Liver (tissue), 9 donors: Measurements from ENCODE around the gene LRRK1. TPM values are rescaled to one million over a fixed set of nuclear protein-coding genes. Genes with fewer than 3 reads are reported as not detected.

Experiments used
- DNase-seq: peaks from one replicate; pipeline ENCODE4 v3.0.0-alpha.2; 2017; ENCODE audit warnings: low spot score
- H3K27ac ChIP-seq, 2 donors: one replicate each; pipeline ENCODE4 v1.7.0; 2013; ENCODE audit warnings: inconsistent platforms in 2 of 2, low read length in 2 of 2, control low read depth in 1 of 2, low read depth in 1 of 2, mild to moderate bottlenecking in 1 of 2
- H3K27me3 ChIP-seq, 4 donors: one replicate each; pipeline versions ENCODE4 v1.6.1 to v1.7.0; 2013; ENCODE audit warnings: low read length in 3 of 4, inconsistent platforms in 1 of 4, mild to moderate bottlenecking in 1 of 4, moderate library complexity in 1 of 4; ENCODE audit not compliant: control insufficient read depth in 4 of 4, insufficient read depth in 4 of 4
- H3K36me3 ChIP-seq, 4 donors: one replicate each; pipeline versions ENCODE4 v1.6.1 to v1.7.0; 2013; ENCODE audit warnings: low read length in 3 of 4, mild to moderate bottlenecking in 3 of 4, low read depth in 1 of 4, moderate library complexity in 1 of 4; ENCODE audit not compliant: control insufficient read depth in 4 of 4, insufficient read depth in 3 of 4
- H3K4me1 ChIP-seq, 4 donors: one replicate each; pipeline versions ENCODE4 v1.6.1 to v1.7.0; 2013; ENCODE audit warnings: low read length in 3 of 4, mild to moderate bottlenecking in 3 of 4, moderate library complexity in 1 of 4; ENCODE audit not compliant: control insufficient read depth in 4 of 4, insufficient read depth in 4 of 4
- H3K4me3 ChIP-seq, 3 donors: one replicate each; pipeline versions ENCODE4 v1.6.1 to v1.7.0; 2013; ENCODE audit warnings: low read length in 3 of 3, control low read depth in 1 of 3, low read depth in 1 of 3, mild to moderate bottlenecking in 1 of 3
- H3K9ac ChIP-seq, 2 donors: one replicate each; pipeline ENCODE4 v1.7.0; 2013; ENCODE audit warnings: low read length in 2 of 2, mild to moderate bottlenecking in 2 of 2, moderate library complexity in 2 of 2, control low read depth in 1 of 2, low read depth in 1 of 2
- H3K9me3 ChIP-seq, 4 donors: one replicate each; pipeline versions ENCODE4 v1.6.1 to v1.7.0; 2013; ENCODE audit warnings: low read length in 3 of 4; ENCODE audit not compliant: control insufficient read depth in 4 of 4
- EGR1 ChIP-seq, 2 donors: IDR thresholded peaks; 2 replicates each; pipeline ENCODE4 v1.6.1; 2016 to 2018; ENCODE audit warnings: antibody characterized with exemption in 2 of 2, low read depth in 2 of 2
- FOXA1 ChIP-seq: IDR thresholded peaks from 2 replicates; pipeline ENCODE4 v1.6.1; 2016; ENCODE audit warnings: antibody characterized with exemption
- FOXA2 ChIP-seq: IDR thresholded peaks from 2 replicates; pipeline ENCODE4 v1.6.1; 2016; ENCODE audit warnings: antibody characterized with exemption
- GABPA ChIP-seq, 2 donors: IDR thresholded peaks in 1 of 2; conservative IDR thresholded peaks in 1 of 2; 2 replicates each; pipeline ENCODE4 v1.6.1; 2016; ENCODE audit warnings: antibody characterized with exemption in 2 of 2, mild to moderate bottlenecking in 1 of 2, moderate library complexity in 1 of 2
- HNF4A ChIP-seq, 2 donors: conservative IDR thresholded peaks; 2 replicates each; pipeline ENCODE4 v1.6.1; 2016; ENCODE audit warnings: antibody characterized with exemption in 2 of 2, mild to moderate bottlenecking in 2 of 2
- HNF4G ChIP-seq: IDR thresholded peaks from 2 replicates; pipeline ENCODE4 v1.6.1; 2016; ENCODE audit warnings: antibody characterized with exemption
- JUND ChIP-seq, 2 donors: IDR thresholded peaks; 2 replicates each; pipeline ENCODE4 v1.6.1; 2016; ENCODE audit warnings: antibody characterized with exemption in 2 of 2
- NR2F2 ChIP-seq: IDR thresholded peaks from 2 replicates; pipeline ENCODE4 v1.6.1; 2016; ENCODE audit warnings: antibody characterized with exemption
- RAD21 ChIP-seq, 2 donors: IDR thresholded peaks; 2 replicates each; pipeline ENCODE4 v1.6.1; 2016; ENCODE audit warnings: antibody characterized with exemption in 2 of 2, mild to moderate bottlenecking in 2 of 2
- RXRA ChIP-seq, 2 donors: IDR thresholded peaks; 2 replicates each; pipeline ENCODE4 v1.6.1; 2017 to 2018; ENCODE audit warnings: antibody characterized with exemption in 2 of 2, mild to moderate bottlenecking in 1 of 2
- SP1 ChIP-seq: IDR thresholded peaks from 2 replicates; pipeline ENCODE4 v1.6.1; 2018; ENCODE audit warnings: antibody characterized with exemption, mild to moderate bottlenecking
- TAF1 ChIP-seq: conservative IDR thresholded peaks from 2 replicates; pipeline ENCODE4 v1.6.1; 2016; ENCODE audit warnings: antibody characterized with exemption, mild to moderate bottlenecking
- YY1 ChIP-seq: IDR thresholded peaks from 2 replicates; pipeline ENCODE4 v1.6.1; 2016; ENCODE audit warnings: antibody characterized with exemption, mild to moderate bottlenecking
- WGBS: extraction: QIAGEN DNeasy Blood & Tissue Kit; methylation state at CpG from one replicate; pipeline ENCODE4 v1.1.7; 2013; 5-methylcytosine and 5-hydroxymethylcytosine counted together
- polyA plus RNA-seq, 2 donors: library from polyadenylated mRNA; stranded (reverse) in 1 of 2; unstranded in 1 of 2; fragments of 200-250 nt in 1 of 2; fragments of >200 nt in 1 of 2; fragmentation: Nextera tagmentation in 1 of 2; extraction: Ambion mirVana in 1 of 2; gene quantifications; one replicate each; pipeline versions ENCODE4 v1.2.1 to v1.2.3, GENCODE V29; 2013 to 2015
- total RNA-seq, 2 donors: library from RNA; depleted of rRNA; stranded (reverse); fragments of >200 nt; gene quantifications; one replicate each; pipeline ENCODE4 v1.2.3, GENCODE V29; 2014
- TF ChIP-seq, protein P1 (sequence below): IDR thresholded peaks from 2 replicates; pipeline ENCODE4 v1.6.1; 2016; ENCODE audit warnings: antibody characterized with exemption, mild to moderate bottlenecking
- TF ChIP-seq, protein P2 (sequence below): IDR thresholded peaks from 2 replicates; pipeline ENCODE4 v1.6.1; 2016; ENCODE audit warnings: antibody characterized with exemption
- TF ChIP-seq, protein P3 (sequence below): IDR thresholded peaks from 2 replicates; pipeline ENCODE4 v1.6.1; 2016; ENCODE audit warnings: antibody characterized with exemption
- TF ChIP-seq, protein P4 (sequence below): fragments of 150-350 bp; IDR thresholded peaks from 2 replicates; pipeline ENCODE4 v1.5.1; 2017; ENCODE audit warnings: improper control_type of control experiment, low read depth, low read length; ENCODE audit not compliant: missing input control
- TF ChIP-seq, protein P5 (sequence below): IDR thresholded peaks from 2 replicates; pipeline ENCODE4 v1.6.1; 2016; ENCODE audit warnings: antibody characterized with exemption
- donor health status: healthy.
- donor health status: healthy.
- donor health status: healthy.
- donor health status: healthy.
- donor health status: healthy.

The LRRK1 gene
- total and polyA plus RNA-seq, 4 donors = 1.2 to 4.4 (median 2.7) TPM

DNA sequence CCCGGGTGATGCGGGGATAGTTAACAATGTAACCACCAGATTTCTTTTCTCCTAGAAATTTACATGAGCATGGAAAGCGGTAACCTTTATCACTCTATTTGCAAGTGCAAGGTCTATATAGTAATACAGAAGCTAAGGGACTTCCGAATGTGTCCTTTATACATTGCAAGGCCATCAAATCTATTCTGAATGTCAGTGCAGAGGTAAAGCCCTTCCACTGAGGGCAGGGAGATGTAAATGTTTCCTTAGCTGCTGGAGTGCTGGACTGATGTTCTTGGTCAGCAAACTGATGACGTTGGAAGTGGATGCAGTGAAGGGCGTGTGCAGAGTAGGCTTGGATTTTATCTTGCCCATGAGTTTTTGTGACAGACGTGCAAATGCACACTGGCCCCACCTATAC, 33.3 kb upstream of the LRRK1 start:
- no peak for DNase-seq
- Histone ChIP-seq H3K4me1 (no peaks in the 10 kb centered on the region), H3K9ac (no peak overlapping the region), H3K36me3 (no peaks in the 10 kb centered on the region), H3K9me3 (no peaks in the 10 kb centered on the region), H3K27ac (no peak overlapping the region), H3K27me3 (peaks cover 0 to 15% (median 7%) of the 10 kb centered on the region in 4 donors), H3K4me3 (no peak overlapping the region)
- WGBS = 73% methylated on average over 7 of the region's 7 CpGs
- TF ChIP-seq RAD21 (IDR thresholded peaks at IDR 0.05) (no peak), FOXA1 (no peak), YY1 (no peak), HNF4G (no peak), HNF4A (conservative IDR thresholded peaks at IDR 0.05) (no peak), GABPA (IDR thresholded peaks at IDR 0.05 in 1 of 2, conservative IDR thresholded peaks at IDR 0.05 in 1 of 2) (no peak), TAF1 (no peak), FOXA2 (no peak), EGR1 (IDR thresholded peaks at IDR 0.05; ENCODE audit: low read depth in 2 of 2) (no peak), JUND (IDR thresholded peaks at IDR 0.05) (no peak), NR2F2 (no peak), SP1 (no peak), RXRA (IDR thresholded peaks at IDR 0.05) (no peak)
- TF ChIP-seq, protein P1, sequence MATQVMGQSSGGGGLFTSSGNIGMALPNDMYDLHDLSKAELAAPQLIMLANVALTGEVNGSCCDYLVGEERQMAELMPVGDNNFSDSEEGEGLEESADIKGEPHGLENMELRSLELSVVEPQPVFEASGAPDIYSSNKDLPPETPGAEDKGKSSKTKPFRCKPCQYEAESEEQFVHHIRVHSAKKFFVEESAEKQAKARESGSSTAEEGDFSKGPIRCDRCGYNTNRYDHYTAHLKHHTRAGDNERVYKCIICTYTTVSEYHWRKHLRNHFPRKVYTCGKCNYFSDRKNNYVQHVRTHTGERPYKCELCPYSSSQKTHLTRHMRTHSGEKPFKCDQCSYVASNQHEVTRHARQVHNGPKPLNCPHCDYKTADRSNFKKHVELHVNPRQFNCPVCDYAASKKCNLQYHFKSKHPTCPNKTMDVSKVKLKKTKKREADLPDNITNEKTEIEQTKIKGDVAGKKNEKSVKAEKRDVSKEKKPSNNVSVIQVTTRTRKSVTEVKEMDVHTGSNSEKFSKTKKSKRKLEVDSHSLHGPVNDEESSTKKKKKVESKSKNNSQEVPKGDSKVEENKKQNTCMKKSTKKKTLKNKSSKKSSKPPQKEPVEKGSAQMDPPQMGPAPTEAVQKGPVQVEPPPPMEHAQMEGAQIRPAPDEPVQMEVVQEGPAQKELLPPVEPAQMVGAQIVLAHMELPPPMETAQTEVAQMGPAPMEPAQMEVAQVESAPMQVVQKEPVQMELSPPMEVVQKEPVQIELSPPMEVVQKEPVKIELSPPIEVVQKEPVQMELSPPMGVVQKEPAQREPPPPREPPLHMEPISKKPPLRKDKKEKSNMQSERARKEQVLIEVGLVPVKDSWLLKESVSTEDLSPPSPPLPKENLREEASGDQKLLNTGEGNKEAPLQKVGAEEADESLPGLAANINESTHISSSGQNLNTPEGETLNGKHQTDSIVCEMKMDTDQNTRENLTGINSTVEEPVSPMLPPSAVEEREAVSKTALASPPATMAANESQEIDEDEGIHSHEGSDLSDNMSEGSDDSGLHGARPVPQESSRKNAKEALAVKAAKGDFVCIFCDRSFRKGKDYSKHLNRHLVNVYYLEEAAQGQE = no peak
- TF ChIP-seq, protein P2, sequence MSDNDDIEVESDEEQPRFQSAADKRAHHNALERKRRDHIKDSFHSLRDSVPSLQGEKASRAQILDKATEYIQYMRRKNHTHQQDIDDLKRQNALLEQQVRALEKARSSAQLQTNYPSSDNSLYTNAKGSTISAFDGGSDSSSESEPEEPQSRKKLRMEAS = no peak
- TF ChIP-seq, protein P3, sequence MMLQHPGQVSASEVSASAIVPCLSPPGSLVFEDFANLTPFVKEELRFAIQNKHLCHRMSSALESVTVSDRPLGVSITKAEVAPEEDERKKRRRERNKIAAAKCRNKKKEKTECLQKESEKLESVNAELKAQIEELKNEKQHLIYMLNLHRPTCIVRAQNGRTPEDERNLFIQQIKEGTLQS = no peak
- TF ChIP-seq, protein P4, sequence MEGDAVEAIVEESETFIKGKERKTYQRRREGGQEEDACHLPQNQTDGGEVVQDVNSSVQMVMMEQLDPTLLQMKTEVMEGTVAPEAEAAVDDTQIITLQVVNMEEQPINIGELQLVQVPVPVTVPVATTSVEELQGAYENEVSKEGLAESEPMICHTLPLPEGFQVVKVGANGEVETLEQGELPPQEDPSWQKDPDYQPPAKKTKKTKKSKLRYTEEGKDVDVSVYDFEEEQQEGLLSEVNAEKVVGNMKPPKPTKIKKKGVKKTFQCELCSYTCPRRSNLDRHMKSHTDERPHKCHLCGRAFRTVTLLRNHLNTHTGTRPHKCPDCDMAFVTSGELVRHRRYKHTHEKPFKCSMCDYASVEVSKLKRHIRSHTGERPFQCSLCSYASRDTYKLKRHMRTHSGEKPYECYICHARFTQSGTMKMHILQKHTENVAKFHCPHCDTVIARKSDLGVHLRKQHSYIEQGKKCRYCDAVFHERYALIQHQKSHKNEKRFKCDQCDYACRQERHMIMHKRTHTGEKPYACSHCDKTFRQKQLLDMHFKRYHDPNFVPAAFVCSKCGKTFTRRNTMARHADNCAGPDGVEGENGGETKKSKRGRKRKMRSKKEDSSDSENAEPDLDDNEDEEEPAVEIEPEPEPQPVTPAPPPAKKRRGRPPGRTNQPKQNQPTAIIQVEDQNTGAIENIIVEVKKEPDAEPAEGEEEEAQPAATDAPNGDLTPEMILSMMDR = no peak
- TF ChIP-seq, protein P5, sequence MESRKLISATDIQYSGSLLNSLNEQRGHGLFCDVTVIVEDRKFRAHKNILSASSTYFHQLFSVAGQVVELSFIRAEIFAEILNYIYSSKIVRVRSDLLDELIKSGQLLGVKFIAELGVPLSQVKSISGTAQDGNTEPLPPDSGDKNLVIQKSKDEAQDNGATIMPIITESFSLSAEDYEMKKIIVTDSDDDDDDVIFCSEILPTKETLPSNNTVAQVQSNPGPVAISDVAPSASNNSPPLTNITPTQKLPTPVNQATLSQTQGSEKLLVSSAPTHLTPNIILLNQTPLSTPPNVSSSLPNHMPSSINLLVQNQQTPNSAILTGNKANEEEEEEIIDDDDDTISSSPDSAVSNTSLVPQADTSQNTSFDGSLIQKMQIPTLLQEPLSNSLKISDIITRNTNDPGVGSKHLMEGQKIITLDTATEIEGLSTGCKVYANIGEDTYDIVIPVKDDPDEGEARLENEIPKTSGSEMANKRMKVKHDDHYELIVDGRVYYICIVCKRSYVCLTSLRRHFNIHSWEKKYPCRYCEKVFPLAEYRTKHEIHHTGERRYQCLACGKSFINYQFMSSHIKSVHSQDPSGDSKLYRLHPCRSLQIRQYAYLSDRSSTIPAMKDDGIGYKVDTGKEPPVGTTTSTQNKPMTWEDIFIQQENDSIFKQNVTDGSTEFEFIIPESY = no peak
